C4-2B (cell line): ENCODE measurements around the gene JAKMIP1.

Experiments
- ZFX ChIP-seq: fragments of 450-650 bp; IDR thresholded peaks from 2 replicates; pipeline ENCODE4 v1.6.1; 2017
- TF ChIP-seq, protein P1 (sequence below): fragments of 450-650 bp; conservative IDR thresholded peaks from 2 replicates; pipeline ENCODE4 v1.5.1; 2017; ENCODE audit warnings: mild to moderate bottlenecking

DNA sequence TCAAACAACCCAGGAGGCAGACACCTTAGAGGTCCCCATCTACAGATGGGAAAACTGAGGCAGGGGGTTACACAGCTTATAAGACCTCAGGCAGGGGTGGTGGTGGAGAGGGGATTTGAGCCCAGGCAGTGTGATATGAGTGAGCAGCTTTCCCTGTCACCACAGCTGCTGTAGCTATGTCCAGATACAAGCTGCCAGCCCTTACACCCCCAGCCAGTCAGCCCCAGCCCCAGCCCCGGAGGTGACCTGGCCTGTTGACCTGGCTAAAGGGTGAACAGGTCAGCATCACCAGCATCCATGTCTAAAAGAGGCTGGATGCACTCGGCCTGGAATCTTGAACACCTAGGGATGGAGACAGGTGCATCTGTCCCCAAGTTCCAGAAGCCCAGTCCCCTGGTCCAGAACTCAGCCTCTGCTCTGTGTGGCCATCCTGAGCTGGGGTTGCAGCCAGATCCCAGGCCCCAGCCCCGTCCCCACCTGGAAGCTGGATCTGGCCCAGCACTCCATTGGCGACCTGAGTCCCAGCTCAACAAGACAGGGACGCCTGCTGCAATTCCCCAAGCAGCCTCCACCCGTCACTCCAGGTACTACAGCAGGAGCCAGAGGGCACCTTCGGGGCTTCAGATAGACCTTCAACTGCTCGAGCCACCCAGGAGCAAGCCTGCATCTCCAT is 89.5 kb downstream of the JAKMIP1 start:
- TF ChIP-seq, protein P1, sequence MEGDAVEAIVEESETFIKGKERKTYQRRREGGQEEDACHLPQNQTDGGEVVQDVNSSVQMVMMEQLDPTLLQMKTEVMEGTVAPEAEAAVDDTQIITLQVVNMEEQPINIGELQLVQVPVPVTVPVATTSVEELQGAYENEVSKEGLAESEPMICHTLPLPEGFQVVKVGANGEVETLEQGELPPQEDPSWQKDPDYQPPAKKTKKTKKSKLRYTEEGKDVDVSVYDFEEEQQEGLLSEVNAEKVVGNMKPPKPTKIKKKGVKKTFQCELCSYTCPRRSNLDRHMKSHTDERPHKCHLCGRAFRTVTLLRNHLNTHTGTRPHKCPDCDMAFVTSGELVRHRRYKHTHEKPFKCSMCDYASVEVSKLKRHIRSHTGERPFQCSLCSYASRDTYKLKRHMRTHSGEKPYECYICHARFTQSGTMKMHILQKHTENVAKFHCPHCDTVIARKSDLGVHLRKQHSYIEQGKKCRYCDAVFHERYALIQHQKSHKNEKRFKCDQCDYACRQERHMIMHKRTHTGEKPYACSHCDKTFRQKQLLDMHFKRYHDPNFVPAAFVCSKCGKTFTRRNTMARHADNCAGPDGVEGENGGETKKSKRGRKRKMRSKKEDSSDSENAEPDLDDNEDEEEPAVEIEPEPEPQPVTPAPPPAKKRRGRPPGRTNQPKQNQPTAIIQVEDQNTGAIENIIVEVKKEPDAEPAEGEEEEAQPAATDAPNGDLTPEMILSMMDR = no peak
- TF ChIP-seq ZFX = no peak
